K562 (cell line): Measurements from ENCODE around the gene SLC24A3. TPM values are rescaled to one million over a fixed set of nuclear protein-coding genes. Genes with fewer than 3 reads are reported as not detected.

Source experiments
- ATAC-seq: fragments of 200-7000 bp; cut with Tn5 transposase; 3 replicates; pipeline ENCODE4 v1.9.1; 2020; ENCODE audit warnings: moderate library complexity
- BruUV-seq: library from RNA; stranded (reverse); fragments of 400-500 nt; replicated peaks from 2 replicates; lab custom pipeline; 2021; lab: Mats Ljungman, UMichigan
- CTCF ChIA-PET: fragments of 300-600 bp; formaldehyde crosslinking; extraction: SDS; loops from one replicate; lab custom pipeline; 2021; ENCODE audit warnings: low intra/inter-chr PET ratio; lab: Yijun Ruan, JAX
- POLR2A ChIA-PET: fragments of 300-600, 350-650 bp; sonication (Branson Sonifier 250); formaldehyde crosslinking; extraction: SDS; loops from one replicate; lab custom pipeline; 2021; ENCODE audit warnings: antibody characterized with exemption, inconsistent platforms; lab: Yijun Ruan, JAX
- DNase-seq, 4 experiments: peaks; one replicate each; pipeline versions ENCODE4 v3.0.0 to v3.0.0-alpha.2; 2011 to 2018; ENCODE audit warnings: low spot score in 3 of 4, mixed read lengths in 3 of 4; ENCODE audit errors: extremely low read depth in 1 of 4
- FAIRE-seq: peaks from 2 replicates; lab custom pipeline; 2011; peaks lifted over from hg19 to GRCh38; lab: Jason Lieb, UNC
- H2AFZ ChIP-seq: 2 replicates; pipeline ENCODE4 v1.6.0; 2011; ENCODE audit warnings: low read depth, low read length, control low read depth, inconsistent platforms
- H3K27ac ChIP-seq: fragments of 200-600 bp; 3 replicates; pipeline ENCODE4 v1.8.0; 2011; ENCODE audit warnings: low read depth, mild to moderate bottlenecking, control low read depth, inconsistent platforms, low read length, moderate library complexity, mixed read lengths; ENCODE audit errors: extremely low read depth
- H3K27me3 ChIP-seq, 2 experiments: fragments of 300-600 bp in 1 of 2; 2 replicates in 1 of 2; 3 replicates in 1 of 2; pipeline versions ENCODE4 v1.6.0 to v1.8.0; 2011; ENCODE audit warnings: inconsistent platforms in 2 of 2, low read length in 2 of 2, mild to moderate bottlenecking in 1 of 2, mixed read lengths in 1 of 2, moderate library complexity in 1 of 2; ENCODE audit not compliant: control insufficient read depth in 2 of 2, insufficient read depth in 2 of 2
- H3K36me3 ChIP-seq: fragments of 300-600 bp; 3 replicates; pipeline ENCODE4 v1.8.0; 2011; ENCODE audit warnings: mild to moderate bottlenecking, low read length, inconsistent platforms; ENCODE audit not compliant: control insufficient read depth, insufficient read depth
- H3K4me1 ChIP-seq, 2 experiments: fragments of 200-600 bp in 1 of 2; replicated peaks in 1 of 2; 2 replicates in 1 of 2; 3 replicates in 1 of 2; pipeline versions ENCODE4 v1.5.1 to v1.8.0; 2011; ENCODE audit warnings: inconsistent platforms in 2 of 2, low read length in 2 of 2, mild to moderate bottlenecking in 1 of 2, mixed read lengths in 1 of 2, moderate library complexity in 1 of 2; ENCODE audit not compliant: control insufficient read depth in 2 of 2, insufficient read depth in 2 of 2
- H3K4me2 ChIP-seq: 2 replicates; pipeline ENCODE4 v1.6.1; 2011; ENCODE audit warnings: low read length, control low read depth, inconsistent platforms, mixed read lengths; ENCODE audit not compliant: insufficient read depth
- H3K4me3 ChIP-seq: fragments of 200-600 bp; sonication (generic), shearing (Covaris generic); 2 replicates; pipeline ENCODE4 v1.5.1; 2016; ENCODE audit warnings: control low read depth, inconsistent platforms
- H3K79me2 ChIP-seq: fragments of 200-600 bp; 3 replicates; pipeline ENCODE4 v1.8.0; 2011; ENCODE audit warnings: low read length, inconsistent platforms; ENCODE audit not compliant: control insufficient read depth, insufficient read depth
- H3K9ac ChIP-seq, 2 experiments: 2 replicates each; pipeline versions ENCODE4 v1.6.0 to v1.6.1; 2011; ENCODE audit warnings: low read depth in 2 of 2, low read length in 2 of 2, control low read depth in 1 of 2, inconsistent platforms in 1 of 2, mild to moderate bottlenecking in 1 of 2, mixed read lengths in 1 of 2; ENCODE audit not compliant: insufficient read depth in 1 of 2
- H3K9me1 ChIP-seq: one replicate; pipeline ENCODE4 v1.6.0; 2011; ENCODE audit warnings: inconsistent platforms, mild to moderate bottlenecking, low read length, moderate library complexity; ENCODE audit not compliant: control insufficient read depth, insufficient read depth
- H3K9me3 ChIP-seq: replicated peaks from 2 replicates; pipeline ENCODE4 v1.5.1; 2011; ENCODE audit warnings: low read depth, low read length, inconsistent platforms; ENCODE audit not compliant: control insufficient read depth, insufficient read depth
- H4K20me1 ChIP-seq: replicated peaks from 2 replicates; pipeline ENCODE4 v1.6.1; 2011; ENCODE audit warnings: low read length, inconsistent platforms, mixed read lengths; ENCODE audit not compliant: control insufficient read depth, insufficient read depth
- BRD9 ChIP-seq: fragments of 450-650 bp; IDR thresholded peaks from 2 replicates; pipeline ENCODE4 v1.6.1; 2018; ENCODE audit warnings: low read depth; ENCODE audit not compliant: partially characterized antibody
- ESRRA ChIP-seq: fragments of 450-650 bp; IDR thresholded peaks from 2 replicates; pipeline ENCODE4 v1.6.1; 2014; ENCODE audit warnings: low read depth, mild to moderate bottlenecking, moderate library complexity, borderline replicate concordance
- EWSR1 ChIP-seq: fragments of 450-650 bp; IDR thresholded peaks from 2 replicates; pipeline ENCODE4 v1.6.1; 2018; ENCODE audit warnings: borderline replicate concordance, mild to moderate bottlenecking, low read depth, moderate library complexity; ENCODE audit not compliant: partially characterized antibody
- HDAC3 ChIP-seq: fragments of 450-650 bp; IDR thresholded peaks from 2 replicates; pipeline ENCODE4 v1.6.1; 2018; ENCODE audit warnings: borderline replicate concordance, mild to moderate bottlenecking, moderate library complexity; ENCODE audit not compliant: partially characterized antibody
- ID3 ChIP-seq, 2 experiments: fragments of 250-450 bp in 1 of 2; fragments of 450-650 bp in 1 of 2; sonication (Bioruptor Pico) in 1 of 2; IDR thresholded peaks; 2 replicates each; pipeline versions ENCODE4 v1.6.1 to v1.8.0; 2016 to 2021; ENCODE audit warnings: mild to moderate bottlenecking in 2 of 2, moderate library complexity in 2 of 2, missing compliant biosample characterization in 1 of 2, missing genetic modification characterization in 1 of 2
- MECOM ChIP-seq: fragments of 250-450 bp; sonication (Bioruptor Pico); IDR thresholded peaks from 2 replicates; pipeline ENCODE4 v1.8.0; 2022; ENCODE audit warnings: inconsistent platforms
- MEF2A ChIP-seq: IDR thresholded peaks from 2 replicates; pipeline ENCODE4 v1.6.1; 2011; ENCODE audit warnings: low read depth, mild to moderate bottlenecking, low read length, moderate library complexity; ENCODE audit not compliant: control insufficient read depth
- MTF1 ChIP-seq: fragments of 250-450 bp; sonication (Bioruptor Pico); IDR thresholded peaks from 2 replicates; pipeline ENCODE4 v1.9.0; 2021; ENCODE audit warnings: moderate library complexity, mild to moderate bottlenecking, inconsistent platforms, borderline replicate concordance
- POLR2H ChIP-seq: IDR thresholded peaks from 2 replicates; pipeline ENCODE4 v1.6.1; 2016; ENCODE audit warnings: missing genetic modification characterization, low read depth, mild to moderate bottlenecking, control low read depth, missing compliant biosample characterization, moderate library complexity
- PPARD ChIP-seq: fragments of 250-450 bp; sonication (Bioruptor Pico); IDR thresholded peaks from 2 replicates; pipeline ENCODE4 v1.8.0; 2022; ENCODE audit warnings: inconsistent platforms, mild to moderate bottlenecking, moderate library complexity
- SIN3B ChIP-seq: fragments of 450-650 bp; IDR thresholded peaks from 2 replicates; pipeline ENCODE4 v1.6.1; 2017; ENCODE audit warnings: low read depth, mild to moderate bottlenecking, moderate library complexity
- SMAD1 ChIP-seq: fragments of 150-350 bp; IDR thresholded peaks from 2 replicates; pipeline ENCODE4 v1.6.1; 2014; ENCODE audit warnings: low read length, low read depth; ENCODE audit not compliant: partially characterized antibody
- STAG1 ChIP-seq: sonication (generic); formaldehyde crosslinking; IDR thresholded peaks from 2 replicates; pipeline ENCODE4 v1.5.0; 2020; ENCODE audit warnings: missing genetic modification reagents, borderline replicate concordance
- STAT5B ChIP-seq: fragments of 250-450 bp; sonication (Bioruptor Pico); IDR thresholded peaks from 2 replicates; pipeline ENCODE4 v1.8.0; 2021; ENCODE audit warnings: mild to moderate bottlenecking, inconsistent platforms
- ZBTB33 ChIP-seq: sonication (generic); formaldehyde crosslinking; IDR thresholded peaks from 2 replicates; pipeline ENCODE4 v1.8.1; 2023; ENCODE audit warnings: mild to moderate bottlenecking, missing genetic modification reagents
- ZBTB8A ChIP-seq: fragments of 450-650 bp; IDR thresholded peaks from 2 replicates; pipeline ENCODE4 v1.6.1; 2018; ENCODE audit warnings: mild to moderate bottlenecking, moderate library complexity; ENCODE audit not compliant: partially characterized antibody
- ZNF134 ChIP-seq: fragments of 250-450 bp; sonication (Bioruptor Pico); conservative IDR thresholded peaks from 2 replicates; pipeline ENCODE4 v1.4.0; 2020
- ZNF23 ChIP-seq: fragments of 250-450 bp; sonication (Bioruptor Pico); IDR thresholded peaks from 2 replicates; pipeline ENCODE4 v1.4.0; 2020; ENCODE audit warnings: mild to moderate bottlenecking
- ZNF445 ChIP-seq: fragments of 250-450 bp; sonication (Bioruptor Pico); IDR thresholded peaks from 2 replicates; pipeline ENCODE4 v1.4.0; 2020; ENCODE audit warnings: low read depth, mild to moderate bottlenecking, moderate library complexity
- ZNF586 ChIP-seq: fragments of 450-650 bp; formaldehyde crosslinking; conservative IDR thresholded peaks from 2 replicates; pipeline ENCODE4 v1.4.0; 2020; ENCODE audit warnings: mild to moderate bottlenecking, moderate library complexity
- whole genome bisulfite sequencing: fragments of 100-300 bp; shearing (Covaris generic); methylation state at CpG from one replicate; pipeline ENCODE4 v1.1.6; 2016; ENCODE audit warnings: low coverage, mixed read lengths; ENCODE audit not compliant: insufficient coverage; ENCODE audit errors: missing lambda C conversion rate; 5-methylcytosine and 5-hydroxymethylcytosine counted together
- in situ Hi-C: fragments of 300-500 bp; cut with MboI; formaldehyde crosslinking; loops from 4 replicates; pipeline ENCODE4 v1.15.0; 2018; ENCODE audit warnings: inconsistent platforms, mixed read lengths
- intact Hi-C: fragments of 100-400 bp; cut with micrococcal nuclease; formaldehyde crosslinking; loops from 2 replicates; pipeline ENCODE4 v1.14.2; 2022
- polyA plus RNA-seq, 8 experiments: library from polyadenylated mRNA; depleted of rRNA in 4 of 8; stranded (reverse) in 5 of 8; unstranded in 3 of 8; fragments of >200 nt; fragmentation: Nextera tagmentation in 2 of 8; fragmentation: Illumina TruSeq in 1 of 8; extraction: Ambion mirVana in 2 of 8; extraction: Trizol in 1 of 8; gene quantifications; 2 replicates each; pipeline versions ENCODE4 v1.2.1 to v1.2.3, GENCODE V29; 2011 to 2014; ENCODE audit warnings: inconsistent platforms in 1 of 8, missing spikeins in 1 of 8
- total RNA-seq, 7 experiments: library from RNA; depleted of rRNA in 6 of 7; stranded (reverse); fragments of >200 nt in 6 of 7; fragmentation: Illumina TruSeq in 2 of 7; extraction: Trizol in 2 of 7; gene quantifications; 2 replicates each; pipeline versions ENCODE4 v1.2.1 to v1.2.3, GENCODE V29; 2011 to 2021; ENCODE audit warnings: low replicate concordance in 1 of 7

Gene SLC24A3
- total and polyA plus RNA-seq, 9 of the 15 experiments (the other 6 are each of a cell fraction or from before 2014, with no cell fraction given), result not detected

DNA sequence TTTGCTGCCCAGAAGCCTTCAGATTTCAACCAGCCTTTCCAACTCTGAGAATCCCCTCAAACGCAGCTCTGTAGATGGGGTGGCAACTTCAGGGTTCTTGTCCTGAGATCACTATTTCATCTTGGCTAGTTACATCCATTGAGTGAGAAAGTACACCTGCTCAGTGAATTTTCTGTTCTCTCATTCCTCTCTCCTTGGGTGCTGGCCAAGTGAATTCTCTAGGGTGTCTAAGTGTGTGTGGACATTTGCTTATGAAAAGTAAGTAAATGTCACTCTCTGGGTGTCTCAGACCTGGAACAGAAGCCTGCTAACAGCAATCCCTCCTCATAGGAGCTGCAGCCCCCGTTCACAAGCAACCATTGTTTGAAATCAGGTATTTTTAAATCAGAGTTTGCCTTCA, 549.4 kb downstream of the SLC24A3 start (continued):
- TF ChIP-seq ZBTB33 (CRISPR knock-in tag), result no peak
- TF ChIP-seq, all 486 proteins: peak for 0

- H3K9me3 ChIP-seq, result no peaks in the 10 kb centered on the region
- DNase-seq (no peak), ATAC-seq (no peak), FAIRE-seq (no peak)
- no peak overlapping the region for H3K27ac ChIP-seq
- H3K27me3 ChIP-seq, result no peaks in the 10 kb centered on the region; a peak in 2 of 5 replicates
- ChIA-PET CTCF (no interaction called here), POLR2A (no interaction called here)
- no peak overlapping the region for H3K4me2 ChIP-seq
- WGBS, result 0% methylated on average over 8 of the region's 8 CpGs
- H3K36me3 ChIP-seq, result no peaks in the 10 kb centered on the region
- H2AFZ ChIP-seq, result no peak overlapping the region
- no peak overlapping the region for H3K9ac ChIP-seq
- no peaks in the 10 kb centered on the region for H3K9me1 ChIP-seq
- H4K20me1 ChIP-seq, result 0 out of 2 replicates have a peak, but pooled peaks cover 2% of the 10 kb centered on the region
- in situ Hi-C loops, result no loop called here
- no peaks in the 10 kb centered on the region for H3K79me2 ChIP-seq
- no peak overlapping the region for H3K4me3 ChIP-seq
- BruUV-seq, result no TSS peak
- intact Hi-C loops, result no loop called here
- H3K4me1 ChIP-seq, result no peaks in the 10 kb centered on the region
- TF ChIP-seq PPARD (CRISPR knock-in tag) (no peak), ZNF445 (no peak), BRD9 (no peak), ESRRA (no peak), ID3 (CRISPR knock-in tag; IDR thresholded peaks at IDR 0.05) (no peak), ID3 (tag; IDR thresholded peaks at IDR 0.05) (no peak), MEF2A (no peak), ZNF23 (CRISPR knock-in tag) (no peak), HDAC3 (no peak), ZNF586 (no peak), MTF1 (CRISPR knock-in tag) (no peak), STAT5B (CRISPR knock-in tag) (no peak), ZNF134 (no peak), POLR2H (no peak), STAG1 (CRISPR knock-in tag) (no peak), SMAD1 (no peak), ZBTB8A (no peak), MECOM (CRISPR knock-in tag) (no peak), SIN3B (no peak), EWSR1 (no peak)
These were observed 551.8 kb downstream of the SLC24A3 start for GRCh38 chr20:19764207-19764606.
